GM18520 (cell line): ENCODE results near the gene ANP32B.
"Not testable (repeated sequence)": the region's sequence is repeated elsewhere in the genome, so short reads cannot be mapped to it uniquely, and the experiment has no call there.

Experiments
- ATAC-seq: cut with Tn5 transposase; IDR thresholded peaks from one replicate; pipeline ENCODE4 v1.9.1; 2021; ENCODE audit not compliant: unreplicated experiment

The ANP32B gene

GRCh38 chr9:97982683-97983588 lies at the start of gene ANP32B:
TSS of gene ANP32B (plus strand) at chr9:97983341. CDS start at chr9:97983556, 215 bp downstream.
- ATAC-seq, result peak; percentile 53

GRCh38 chr9:97934321-97935115 lies 48.6 kb upstream of the ANP32B start:
- no peak for ATAC-seq

GRCh38 chr9:97935276-97935675 lies 47.9 kb upstream of the ANP32B start:
- no peak for ATAC-seq

GRCh38 chr9:97936998-97937397 lies 46.1 kb upstream of the ANP32B start:
- ATAC-seq, result no peak

GRCh38 chr9:97938081-97938644 lies 45.0 kb upstream of the ANP32B start, which contains the start of gene HEMGN:
TSS of gene HEMGN (minus strand) at chr9:97938172. CDS start at chr9:97938136, 36 bp downstream.
- peak; percentile 63 for ATAC-seq

- ATAC-seq, result no peak
Observed at GRCh38 chr9:97940233-97940632, 42.9 kb upstream of the ANP32B start.

GRCh38 chr9:97940741-97941140 lies 42.4 kb upstream of the ANP32B start:
- no peak for ATAC-seq

- ATAC-seq, result no peak
Observed at GRCh38 chr9:97941323-97941722, 41.8 kb upstream of the ANP32B start.

GRCh38 chr9:97943308-97943855 lies 39.8 kb upstream of the ANP32B start:
- no peak for ATAC-seq

GRCh38 chr9:97944612-97945011 lies 38.5 kb upstream of the ANP32B start:
- no peak for ATAC-seq

- ATAC-seq, result not testable (repeated sequence)
Observed at GRCh38 chr9:97945470-97945869, 37.7 kb upstream of the ANP32B start.

- not testable (repeated sequence) for ATAC-seq
Observed at GRCh38 chr9:97947094-97947493, 36.0 kb upstream of the ANP32B start.

GRCh38 chr9:97950873-97951272 lies 32.3 kb upstream of the ANP32B start:
- ATAC-seq, result not testable (repeated sequence)

- ATAC-seq, result peak; percentile 63
Observed at GRCh38 chr9:97954550-97954989, 28.6 kb upstream of the ANP32B start.

- no peak for ATAC-seq
Observed at GRCh38 chr9:97956331-97956730, 26.8 kb upstream of the ANP32B start.

GRCh38 chr9:97958812-97959511 lies 24.2 kb upstream of the ANP32B start:
- no peak for ATAC-seq

- ATAC-seq, result no peak
Observed at GRCh38 chr9:97959585-97959984, 23.6 kb upstream of the ANP32B start.

GRCh38 chr9:97960678-97961328 lies 22.3 kb upstream of the ANP32B start:
- ATAC-seq, result not testable (repeated sequence)

GRCh38 chr9:97961361-97961760 lies 21.8 kb upstream of the ANP32B start:
- ATAC-seq, result no peak

- ATAC-seq, result no peak
Observed at GRCh38 chr9:97962136-97962535, 21.0 kb upstream of the ANP32B start.
